Sigmoid colon (tissue), 7 donors: ENCODE measurements around the gene PAK5. TPM values are rescaled to one million over a fixed set of nuclear protein-coding genes. Genes with fewer than 3 reads are reported as not detected.

Source experiments
- DNase-seq: peaks from one replicate; pipeline ENCODE4 v3.0.0-alpha.2; 2019
- H3K27ac ChIP-seq, 4 donors: fragments of 200-600 bp; sonication (generic); one replicate each; pipeline ENCODE4 v1.5.1; 2016 to 2019; ENCODE audit warnings: mild to moderate bottlenecking in 1 of 4
- H3K27me3 ChIP-seq, 3 donors: fragments of 200-600 bp; sonication (generic); one replicate each; pipeline ENCODE4 v1.5.1; 2019; ENCODE audit warnings: mild to moderate bottlenecking in 1 of 3
- H3K36me3 ChIP-seq, 4 donors: fragments of 200-600 bp; sonication (generic); one replicate each; pipeline ENCODE4 v1.5.1; 2016 to 2019
- H3K4me1 ChIP-seq, 4 donors: fragments of 200-600 bp; sonication (generic); one replicate each; pipeline ENCODE4 v1.5.1; 2017 to 2019
- H3K4me3 ChIP-seq, 4 donors: fragments of 200-600 bp; sonication (generic); one replicate each; pipeline ENCODE4 v1.5.1; 2017 to 2019; ENCODE audit warnings: mild to moderate bottlenecking in 2 of 4, moderate library complexity in 1 of 4
- H3K9me3 ChIP-seq, 4 donors: fragments of 200-600 bp in 3 of 4; sonication (generic) in 3 of 4; one replicate each; pipeline versions ENCODE4 v1.5.1 to v1.6.1; 2013 to 2019
- EP300 ChIP-seq, 4 donors: sonication (generic); formaldehyde crosslinking; IDR thresholded peaks; one replicate each; pipeline ENCODE4 v1.6.1; 2017; ENCODE audit warnings: antibody characterized with exemption in 4 of 4
- POLR2A ChIP-seq, 2 donors: fragments of 450-650 bp; IDR thresholded peaks; one replicate each; pipeline ENCODE4 v1.6.1; 2016; ENCODE audit warnings: antibody characterized with exemption in 2 of 2, mild to moderate bottlenecking in 2 of 2, moderate library complexity in 2 of 2
- POLR2AphosphoS5 ChIP-seq, 4 donors: sonication (generic); formaldehyde crosslinking; IDR thresholded peaks; one replicate each; pipeline ENCODE4 v1.6.1; 2017; ENCODE audit warnings: antibody characterized with exemption in 4 of 4
- WGBS, 2 donors: extraction: QIAGEN DNeasy Blood & Tissue Kit; methylation state at CpG; one replicate each; pipeline ENCODE4 v1.1.7; 2013; 5-methylcytosine and 5-hydroxymethylcytosine counted together
- intact Hi-C: fragments of 100-400 bp; cut with DNase I; formaldehyde crosslinking; loops from one replicate; pipeline ENCODE4 v1.15.1; 2023
- polyA plus RNA-seq, 3 donors: library from polyadenylated mRNA; stranded (reverse); fragments of 200-250 nt; gene quantifications; one replicate each; pipeline ENCODE4 v1.2.3, GENCODE V29; 2013
- total RNA-seq, 4 donors: library from RNA; depleted of rRNA; stranded (reverse); fragments of >200 nt; gene quantifications; one replicate each; pipeline ENCODE4 v1.1.0, GENCODE V29; 2016
- TF ChIP-seq, protein P1 (sequence below), 4 experiments: fragments of 450-650 bp in 3 of 4; fragments of 200-600 bp in 1 of 4; IDR thresholded peaks; one replicate each; pipeline ENCODE4 v1.5.1; 2016 to 2019; ENCODE audit warnings: antibody characterized with exemption in 4 of 4, mild to moderate bottlenecking in 3 of 4, moderate library complexity in 2 of 4
- donor health status: healthy with polysubstance abuse.
- donor health status: Bipolar disorder and iron deficiency.
- donor health status: healthy.

PAK5 gene
- total and polyA plus RNA-seq, 7 donors: 0.03 to 0.36 (median 0.16) TPM; not detected in 2

DNA sequence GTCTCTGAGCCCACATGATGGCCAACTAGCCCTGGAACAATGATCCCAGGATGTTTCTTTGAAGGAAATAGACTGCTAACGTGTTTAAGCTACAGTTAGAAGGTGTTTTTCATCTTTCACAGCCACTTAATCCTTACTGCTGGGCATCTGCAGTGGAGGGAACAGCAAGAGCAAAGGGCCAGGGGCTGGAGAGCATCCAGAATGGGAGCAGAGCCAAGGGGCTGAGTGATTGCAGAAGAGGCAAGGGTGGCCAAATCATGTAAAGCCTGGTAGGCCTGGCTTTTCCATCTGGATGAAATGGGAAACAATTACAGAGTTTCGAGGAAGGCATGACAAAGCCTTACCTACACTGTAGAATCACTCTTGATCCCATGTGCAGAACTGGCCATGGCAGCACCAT, 343.2 kb downstream of the PAK5 start:
- 81 to 87% methylated on average over 2 of the region's 2 CpGs for WGBS, 2 donors

DNA sequence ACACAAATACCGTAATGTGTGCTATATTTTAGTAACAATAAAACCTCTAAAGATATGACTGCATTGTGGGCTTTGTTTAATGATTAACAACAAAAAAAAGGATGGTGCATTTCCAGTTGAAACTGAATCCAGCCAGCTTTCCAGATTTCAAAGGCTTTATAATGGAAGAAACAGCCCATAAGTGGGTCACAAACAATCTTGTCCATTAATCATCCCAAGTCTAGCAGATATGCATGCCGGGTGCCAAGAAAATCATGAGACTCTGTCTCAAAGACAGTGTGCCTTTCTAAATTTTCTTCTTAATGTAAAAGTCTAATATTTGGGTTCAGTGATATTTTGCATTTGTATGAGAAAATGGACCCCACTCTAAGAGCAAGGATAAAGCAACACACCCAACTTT, 345.1 kb downstream of the PAK5 start:
- H3K27ac ChIP-seq: no peak overlapping the region
- no peak overlapping the region for H3K4me3 ChIP-seq
- TF ChIP-seq, protein P1, sequence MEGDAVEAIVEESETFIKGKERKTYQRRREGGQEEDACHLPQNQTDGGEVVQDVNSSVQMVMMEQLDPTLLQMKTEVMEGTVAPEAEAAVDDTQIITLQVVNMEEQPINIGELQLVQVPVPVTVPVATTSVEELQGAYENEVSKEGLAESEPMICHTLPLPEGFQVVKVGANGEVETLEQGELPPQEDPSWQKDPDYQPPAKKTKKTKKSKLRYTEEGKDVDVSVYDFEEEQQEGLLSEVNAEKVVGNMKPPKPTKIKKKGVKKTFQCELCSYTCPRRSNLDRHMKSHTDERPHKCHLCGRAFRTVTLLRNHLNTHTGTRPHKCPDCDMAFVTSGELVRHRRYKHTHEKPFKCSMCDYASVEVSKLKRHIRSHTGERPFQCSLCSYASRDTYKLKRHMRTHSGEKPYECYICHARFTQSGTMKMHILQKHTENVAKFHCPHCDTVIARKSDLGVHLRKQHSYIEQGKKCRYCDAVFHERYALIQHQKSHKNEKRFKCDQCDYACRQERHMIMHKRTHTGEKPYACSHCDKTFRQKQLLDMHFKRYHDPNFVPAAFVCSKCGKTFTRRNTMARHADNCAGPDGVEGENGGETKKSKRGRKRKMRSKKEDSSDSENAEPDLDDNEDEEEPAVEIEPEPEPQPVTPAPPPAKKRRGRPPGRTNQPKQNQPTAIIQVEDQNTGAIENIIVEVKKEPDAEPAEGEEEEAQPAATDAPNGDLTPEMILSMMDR (IDR thresholded peaks at IDR 0.05): no peak
- TF ChIP-seq POLR2AphosphoS5 (IDR thresholded peaks at IDR 0.05) (no peak), EP300 (IDR thresholded peaks at IDR 0.05) (no peak), POLR2A (IDR thresholded peaks at IDR 0.05) (no peak)
- H3K36me3 ChIP-seq: no peaks in the 10 kb centered on the region
- no peak for DNase-seq
- intact Hi-C loops: no loop called here
- 33 to 72% methylated on average over 2 of the region's 2 CpGs for WGBS, 2 donors
- no peaks in the 10 kb centered on the region for H3K4me1 ChIP-seq
- no peaks in the 10 kb centered on the region for H3K27me3 ChIP-seq
- H3K9me3 ChIP-seq: no peaks in the 10 kb centered on the region

More for the DNA sequence above, 343.2 kb downstream of the PAK5 start:
- Histone ChIP-seq H3K4me1 (no peaks in the 10 kb centered on the region), H3K27me3 (no peaks in the 10 kb centered on the region), H3K27ac (no peak overlapping the region), H3K9me3 (no peaks in the 10 kb centered on the region), H3K36me3 (no peaks in the 10 kb centered on the region), H3K4me3 (no peak overlapping the region)
- no peak for DNase-seq
- TF ChIP-seq POLR2A (IDR thresholded peaks at IDR 0.05) (no peak), EP300 (IDR thresholded peaks at IDR 0.05) (no peak), POLR2AphosphoS5 (IDR thresholded peaks at IDR 0.05) (no peak)
- TF ChIP-seq, protein P1 (IDR thresholded peaks at IDR 0.05): no peak
- intact Hi-C loops: no loop called here

DNA sequence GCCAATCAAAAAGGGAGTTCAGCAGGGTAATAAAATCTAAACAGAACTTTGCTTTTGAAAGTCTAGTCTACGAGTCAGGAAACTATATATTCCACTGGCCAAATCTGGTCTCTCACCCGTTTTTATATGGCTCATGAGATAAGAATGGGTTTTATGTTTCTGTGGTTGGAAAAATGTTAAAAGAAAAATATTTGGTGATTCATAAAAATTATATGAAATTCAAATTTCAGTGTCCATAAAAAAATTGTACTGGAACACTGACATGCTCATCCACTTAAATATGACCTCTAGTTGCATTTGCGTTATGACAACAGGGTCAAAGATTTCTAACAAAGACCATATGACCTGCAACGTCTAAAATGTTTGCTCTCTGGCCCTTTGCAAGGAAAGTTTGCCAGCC, 346.8 kb downstream of the PAK5 start:
- TF ChIP-seq POLR2A (IDR thresholded peaks at IDR 0.05) (no peak), EP300 (IDR thresholded peaks at IDR 0.05) (no peak), POLR2AphosphoS5 (IDR thresholded peaks at IDR 0.05) (no peak)
- TF ChIP-seq, protein P1 (IDR thresholded peaks at IDR 0.05): no peak
- no peak for DNase-seq
- no peaks in the 10 kb centered on the region for H3K27me3 ChIP-seq
- H3K9me3 ChIP-seq: no peaks in the 10 kb centered on the region
- H3K36me3 ChIP-seq: no peaks in the 10 kb centered on the region
- H3K4me1 ChIP-seq: no peaks in the 10 kb centered on the region
- WGBS, 2 donors: 30 to 60% methylated on average over 4 of the region's 4 CpGs
- no peak overlapping the region for H3K27ac ChIP-seq
- no peak overlapping the region for H3K4me3 ChIP-seq
- intact Hi-C loops: no loop called here

DNA sequence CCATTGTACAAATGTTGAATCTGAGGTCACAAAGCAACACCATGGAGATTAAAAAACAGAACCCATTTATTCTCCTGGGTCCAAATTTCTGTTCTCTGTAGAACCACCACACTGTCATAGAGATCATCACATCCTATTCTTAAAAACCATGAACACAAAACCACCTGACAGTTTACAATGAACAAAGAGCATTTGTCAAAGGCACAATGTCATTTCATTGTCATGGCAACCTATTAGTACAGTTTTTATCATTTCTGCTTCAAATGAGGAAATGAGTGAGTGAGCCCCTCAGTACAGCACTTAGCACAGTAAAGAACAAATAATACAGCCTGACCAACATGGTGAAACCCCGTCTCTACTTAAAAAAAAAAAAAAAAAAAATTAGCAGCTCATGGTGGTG, 347.6 kb downstream of the PAK5 start:
- no peak overlapping the region for H3K4me3 ChIP-seq
- intact Hi-C loops: no loop called here
- no peaks in the 10 kb centered on the region for H3K36me3 ChIP-seq
- TF ChIP-seq POLR2AphosphoS5 (IDR thresholded peaks at IDR 0.05): no peak
- TF ChIP-seq, protein P1 (IDR thresholded peaks at IDR 0.05): no peak
- TF ChIP-seq EP300 (IDR thresholded peaks at IDR 0.05): no peak
- TF ChIP-seq POLR2A (IDR thresholded peaks at IDR 0.05): no peak
- no peaks in the 10 kb centered on the region for H3K27me3 ChIP-seq
- no peak for DNase-seq
- no peaks in the 10 kb centered on the region for H3K4me1 ChIP-seq
- no peaks in the 10 kb centered on the region for H3K9me3 ChIP-seq
- H3K27ac ChIP-seq: no peak overlapping the region
- WGBS, 2 donors: 73 to 88% methylated on average over 1 of the region's 1 CpG

DNA sequence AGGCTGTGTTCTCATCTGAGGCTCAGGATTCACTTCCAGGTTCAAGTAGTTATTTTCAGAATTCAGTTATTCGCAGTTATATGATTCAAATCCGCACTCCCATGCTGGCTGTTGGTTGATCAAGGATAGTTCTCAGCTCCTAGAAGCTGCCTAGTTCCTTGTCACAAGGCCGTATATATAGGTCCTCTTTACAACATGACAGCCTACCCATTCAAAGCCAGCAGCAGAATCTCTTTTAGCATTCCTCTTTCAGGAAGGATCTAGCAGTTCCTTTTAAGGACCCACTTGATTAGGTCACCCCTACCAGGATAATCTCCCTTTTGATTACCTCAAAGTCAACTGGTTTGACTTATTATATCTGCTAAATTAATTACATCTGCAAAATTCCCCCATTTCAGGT, 348.2 kb downstream of the PAK5 start:
- H3K4me3 ChIP-seq: no peak overlapping the region
- no peak for DNase-seq
- no peaks in the 10 kb centered on the region for H3K36me3 ChIP-seq
- no peak overlapping the region for H3K27ac ChIP-seq
- H3K4me1 ChIP-seq: no peaks in the 10 kb centered on the region
- WGBS, 2 donors: 96% methylated on average over 3 of the region's 3 CpGs
- no peaks in the 10 kb centered on the region for H3K9me3 ChIP-seq
- no peaks in the 10 kb centered on the region for H3K27me3 ChIP-seq
- no peak for TF ChIP-seq EP300 (IDR thresholded peaks at IDR 0.05)
- TF ChIP-seq, protein P1 (IDR thresholded peaks at IDR 0.05): no peak
- no peak for TF ChIP-seq POLR2AphosphoS5 (IDR thresholded peaks at IDR 0.05)
- no peak for TF ChIP-seq POLR2A (IDR thresholded peaks at IDR 0.05)
- intact Hi-C loops: no loop called here
